ENCODE measurements around the gene HSD17B2.
"Not testable (repeated sequence)": the region's sequence is repeated elsewhere in the genome, so short reads cannot be mapped to it uniquely, and the experiment has no call there.

Gene HSD17B2

DNA sequence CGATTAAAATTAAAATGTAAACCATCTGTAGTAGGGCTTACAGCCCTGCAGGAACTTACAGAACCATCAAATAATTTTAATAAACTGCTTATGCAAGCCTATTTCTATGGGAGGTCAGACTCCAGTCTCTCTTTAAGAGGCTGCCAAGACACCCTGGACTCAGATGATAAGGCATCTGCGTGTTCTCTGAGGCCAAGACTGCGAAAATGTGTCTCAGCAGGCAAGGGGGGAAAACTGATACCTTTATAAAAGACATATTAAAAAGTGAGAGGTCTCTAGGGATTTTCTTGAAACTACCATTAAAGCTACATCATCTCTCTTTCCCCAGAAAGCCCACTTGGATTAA is 102.7 kb downstream of the HSD17B2 start:
- no peak for DNase-seq

DNA sequence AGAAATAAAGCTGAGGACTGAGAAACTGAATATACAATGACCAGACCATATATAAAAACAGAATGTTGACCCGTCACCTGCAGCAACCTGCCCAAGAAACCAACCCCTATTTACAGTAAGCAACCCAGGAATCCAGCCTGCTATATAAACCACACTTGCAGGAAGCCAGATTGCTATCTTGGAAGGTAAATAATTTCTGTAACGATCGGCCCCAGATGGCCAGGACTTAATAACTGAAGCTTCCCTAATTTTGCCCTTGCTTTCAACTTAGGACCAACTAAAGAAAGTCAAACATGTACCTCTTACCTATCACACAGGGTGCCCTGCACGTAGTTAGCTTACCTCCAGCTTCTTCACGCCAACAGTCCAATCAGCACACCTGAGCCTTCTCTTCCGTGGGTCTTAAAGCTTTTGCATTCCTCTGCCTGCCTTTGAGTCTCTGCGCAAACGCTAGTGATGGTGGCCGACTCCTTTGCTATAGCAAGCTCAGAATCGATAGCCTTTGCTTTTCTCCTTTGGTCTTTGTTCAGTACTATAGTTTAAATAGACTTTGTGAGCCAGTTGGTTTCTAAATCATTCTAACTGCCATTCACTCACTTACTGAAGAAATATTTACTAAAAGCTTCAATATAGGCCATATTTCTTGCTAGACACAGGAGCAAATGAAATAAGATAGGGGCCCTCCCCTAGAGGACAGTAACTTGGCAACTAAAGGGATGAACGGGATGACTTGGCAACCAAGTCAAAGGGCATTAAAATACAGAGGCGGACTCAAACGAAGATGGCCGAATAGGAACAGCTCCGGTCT is 103.6 kb downstream of the HSD17B2 start:
- no peak for DNase-seq

DNA sequence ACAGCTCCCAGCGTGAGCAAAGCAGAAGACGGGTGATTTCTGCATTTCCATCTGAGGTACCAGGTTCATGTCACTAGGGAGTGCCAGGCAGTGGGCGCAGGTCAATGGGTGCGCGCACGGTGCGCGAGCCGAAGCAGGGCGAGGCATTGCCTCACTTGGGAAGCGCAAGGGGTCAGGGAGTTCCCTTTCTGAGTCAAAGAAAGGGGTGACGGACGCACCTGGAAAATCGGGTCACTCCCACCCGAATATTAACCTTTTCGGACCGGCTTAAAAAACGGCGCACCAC is 104.2 kb downstream of the HSD17B2 start:
- not testable (repeated sequence) for DNase-seq

DNA sequence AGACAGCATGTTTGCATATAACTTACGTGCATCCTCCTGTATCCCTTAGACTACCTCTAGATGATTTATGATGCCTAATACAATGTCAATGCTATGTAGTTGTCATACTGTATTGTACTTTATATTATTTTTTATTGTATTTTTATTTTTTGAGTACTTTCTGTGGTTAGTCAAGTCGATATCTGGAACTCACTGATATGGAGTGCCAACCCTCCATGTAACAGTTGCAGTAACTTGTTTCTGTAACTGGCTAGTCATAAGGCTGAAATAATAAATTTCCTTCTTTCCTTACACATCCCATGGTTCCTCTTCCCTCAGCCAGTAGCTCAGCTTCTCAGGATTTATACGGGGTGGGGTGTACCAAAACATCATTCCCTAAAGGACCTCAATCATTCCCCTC is 111.5 kb downstream of the HSD17B2 start:
- DNase-seq: no peak

DNA sequence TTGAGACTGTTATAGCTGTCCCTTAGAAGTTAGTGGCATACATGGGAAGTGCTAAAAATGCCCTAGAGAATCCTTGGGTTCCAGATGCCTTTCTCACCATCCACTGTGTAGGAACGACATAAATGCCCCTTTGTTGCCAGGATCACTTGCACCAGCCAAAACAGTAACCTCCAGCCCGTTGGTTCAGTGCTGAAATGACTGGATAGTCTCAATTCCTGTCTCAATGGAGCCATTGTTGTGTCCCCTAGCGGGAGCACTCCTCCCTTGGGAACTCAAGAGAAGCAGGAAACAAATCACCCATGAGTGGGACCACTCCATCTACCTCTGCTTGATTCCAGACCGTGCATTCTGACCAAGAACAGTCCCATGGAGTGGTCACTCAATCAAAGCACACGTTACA is 111.9 kb downstream of the HSD17B2 start:
- no peak for DNase-seq

DNA sequence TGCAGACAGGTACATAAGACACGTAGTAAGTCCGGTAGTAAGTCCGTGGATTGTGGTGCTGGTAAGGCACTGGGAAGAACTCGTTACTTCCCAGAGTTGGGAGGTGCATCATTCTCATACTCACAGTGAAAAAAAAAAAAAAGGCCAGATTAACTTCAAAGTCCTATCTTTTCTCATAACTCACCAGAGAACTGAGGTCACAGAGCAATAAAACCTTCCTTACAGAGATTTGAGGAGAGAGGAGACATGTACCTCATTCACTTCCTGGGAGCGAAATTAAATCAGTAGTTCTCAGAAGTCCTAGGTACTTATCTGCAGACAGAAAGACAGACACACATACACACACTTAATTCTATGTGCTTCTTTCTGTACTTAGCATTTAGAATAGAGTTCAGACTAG is 112.5 kb downstream of the HSD17B2 start:
- DNase-seq: no peak
